GM18507 (cell line): ENCODE measurements around the gene PTPRT.
"Not testable (repeated sequence)": the region's sequence is repeated elsewhere in the genome, so short reads cannot be mapped to it uniquely, and the experiment has no call there.

Experiments
- DNase-seq: peaks from one replicate; pipeline ENCODE4 v3.0.0; 2011; ENCODE audit warnings: low read depth; ENCODE audit not compliant: insufficient read length; ENCODE audit errors: extremely low spot score
- FAIRE-seq: peaks from 2 replicates; lab custom pipeline; 2011; peaks lifted over from hg19 to GRCh38; lab: Jason Lieb, UNC

Gene PTPRT

DNA sequence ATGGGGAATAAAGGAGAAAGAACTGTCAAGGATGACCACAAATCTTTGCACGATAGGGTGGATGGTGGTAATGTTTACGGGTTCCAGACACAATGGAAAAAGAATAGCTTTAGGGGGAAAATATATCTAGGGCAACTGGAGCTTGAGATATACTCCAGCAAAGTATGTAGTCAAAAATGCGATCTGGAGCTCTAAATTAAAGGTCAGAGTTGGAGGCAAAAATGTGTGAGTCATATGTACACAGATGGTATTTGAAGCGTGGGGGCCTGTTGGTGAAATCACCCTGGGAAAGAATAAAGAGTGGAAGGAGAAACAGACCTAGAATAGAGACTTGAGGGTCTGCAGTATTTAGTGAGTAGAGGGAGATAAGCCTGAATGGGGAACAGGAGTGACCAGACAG is 937.6 kb downstream of the PTPRT start:
- DNase-seq (no peak), FAIRE-seq (no peak)

DNA sequence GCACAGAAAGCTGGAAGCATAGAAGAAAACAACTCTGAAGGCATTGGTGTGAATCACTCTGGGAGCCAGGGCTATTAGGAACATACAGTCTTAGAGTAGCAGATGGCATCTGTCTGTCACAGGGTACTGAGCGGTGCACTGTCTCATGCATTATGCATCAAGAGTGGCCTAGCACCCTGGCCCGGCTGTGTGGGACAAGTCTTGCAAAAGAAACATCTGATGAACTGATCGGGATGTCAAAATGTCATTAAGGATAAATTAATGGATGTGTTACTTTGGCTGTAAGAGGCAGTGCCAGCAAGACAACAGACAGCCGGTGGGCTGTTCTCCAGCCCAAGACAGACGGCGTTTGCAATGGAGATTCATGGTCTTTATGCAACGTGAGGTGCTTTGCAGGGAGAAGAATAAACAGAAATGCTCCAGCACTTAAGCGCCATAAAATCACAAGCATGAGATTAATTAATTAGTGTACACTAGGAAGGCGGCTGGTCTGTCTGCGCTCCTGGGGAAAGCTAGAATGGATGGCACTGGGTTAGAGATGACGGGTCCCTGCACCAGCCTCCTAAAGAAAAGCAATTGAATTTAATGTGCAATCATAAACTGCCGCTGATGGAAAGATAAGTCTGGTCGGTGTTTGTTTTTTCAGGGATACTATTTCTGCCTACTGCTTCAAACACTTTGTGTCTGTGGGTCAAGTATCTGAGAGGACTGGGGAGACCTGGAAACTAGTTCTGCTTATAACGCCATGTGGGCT is 970.9 kb downstream of the PTPRT start:
- FAIRE-seq (no peak), DNase-seq (no peak)

- no peak for DNase-seq
- no peak for FAIRE-seq
Measured at GRCh38 chr20:42214074-42214473, 975.6 kb downstream of the PTPRT start.

GRCh38 chr20:42212391-42212790 is 977.3 kb downstream of the PTPRT start:
- DNase-seq (no peak), FAIRE-seq (no peak)

DNA sequence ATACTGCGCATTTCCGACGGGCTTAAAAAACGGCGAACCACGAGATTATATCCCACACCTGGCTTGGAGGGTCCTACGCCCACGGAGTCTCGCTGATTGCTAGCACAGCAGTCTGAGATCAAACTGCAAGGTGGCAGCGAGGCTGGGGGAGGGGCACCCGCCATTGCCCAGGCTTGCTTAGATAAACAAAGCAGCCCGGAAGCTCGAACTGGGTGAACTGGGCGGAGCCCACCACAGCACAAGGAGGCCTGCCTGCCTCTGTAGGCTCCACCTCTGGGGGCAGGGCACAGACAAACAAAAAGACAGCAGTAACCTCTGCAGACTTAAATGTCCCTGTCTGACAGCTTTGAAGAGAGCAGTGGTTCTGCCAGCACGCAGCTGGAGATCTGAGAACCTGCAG is 983.1 kb downstream of the PTPRT start:
- not testable (repeated sequence) for FAIRE-seq, DNase-seq

DNA sequence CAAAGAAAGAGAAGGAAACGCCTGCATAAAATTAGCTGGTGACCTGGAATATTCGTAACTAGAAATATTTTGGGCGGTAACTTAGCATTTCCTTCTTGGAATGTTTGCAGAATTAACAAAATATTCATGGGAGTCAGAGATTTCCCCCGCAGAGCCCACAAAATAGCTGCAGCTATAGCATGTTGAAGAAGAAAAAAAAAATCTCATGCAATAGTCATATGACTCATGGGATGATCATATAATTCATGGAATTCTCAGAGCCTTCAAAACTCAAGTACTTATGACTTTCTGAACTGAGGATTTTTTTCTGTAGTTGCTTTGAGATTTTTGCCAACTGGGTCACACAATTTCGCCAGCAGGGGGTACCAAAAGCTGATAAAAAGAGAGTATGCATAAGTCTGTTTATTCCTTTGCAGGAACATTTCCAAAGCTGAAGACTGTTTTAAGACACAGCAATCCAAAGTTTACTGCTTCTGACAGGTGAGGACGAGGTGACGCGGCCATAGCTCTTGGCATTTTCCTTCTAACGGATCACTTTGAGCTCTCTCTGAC is 985.5 kb downstream of the PTPRT start:
- no peak for FAIRE-seq

GRCh38 chr20:42197599-42197998 is 992.1 kb downstream of the PTPRT start:
- DNase-seq (no peak), FAIRE-seq (no peak)

More for the DNA sequence above, 985.5 kb downstream of the PTPRT start:
- no peak for DNase-seq

DNA sequence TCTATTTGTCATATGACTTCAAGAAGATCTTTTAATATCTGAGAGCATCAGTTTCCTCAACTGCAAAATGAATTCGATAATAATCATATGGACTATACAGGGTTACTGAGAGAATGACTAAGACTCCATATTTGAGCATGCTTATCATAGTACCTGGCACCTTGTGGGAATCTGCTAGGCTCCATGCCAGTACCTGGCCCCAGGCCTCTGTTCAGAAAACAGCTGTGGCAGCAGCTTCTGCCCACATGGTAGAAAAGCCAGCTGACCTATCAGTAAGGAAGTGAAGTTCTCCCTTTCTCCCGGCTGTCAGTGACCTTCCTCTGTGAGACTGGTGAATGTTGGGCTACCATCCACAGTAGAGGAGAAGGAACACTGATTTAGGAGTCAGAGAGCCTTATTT is 996.6 kb downstream of the PTPRT start:
- no peak for FAIRE-seq
- no peak for DNase-seq

GRCh38 chr20:42192321-42192720 is 997.4 kb downstream of the PTPRT start:
- no peak for FAIRE-seq
- DNase-seq: no peak

- FAIRE-seq: no peak
Measured at GRCh38 chr20:42191140-42191860, 998.4 kb downstream of the PTPRT start.

DNA sequence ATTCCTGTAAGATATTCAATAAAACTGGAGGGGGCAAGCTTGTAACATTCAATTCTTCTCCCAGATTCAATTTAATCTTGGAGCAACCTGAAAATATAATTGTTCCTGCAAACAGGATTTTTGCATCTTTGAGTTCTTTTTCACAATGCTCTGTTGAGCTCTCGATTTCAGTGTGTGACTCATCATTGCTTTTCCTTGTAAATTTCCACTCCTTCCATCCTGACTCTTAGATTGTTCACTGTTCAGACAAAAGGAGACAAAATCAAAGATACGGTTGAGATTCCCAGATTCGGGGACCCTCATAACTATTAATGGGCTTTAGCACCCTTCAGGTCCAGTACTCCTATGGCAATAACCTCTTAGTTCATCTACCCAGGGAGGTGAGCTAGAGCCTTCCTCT is 999.6 kb downstream of the PTPRT start:
- FAIRE-seq: no peak

More at GRCh38 chr20:42191140-42191860, 998.4 kb downstream of the PTPRT start:
- no peak for DNase-seq

GRCh38 chr20:42186337-42186736 is 1003.4 kb downstream of the PTPRT start:
- FAIRE-seq: no peak
- DNase-seq: no peak

More for the DNA sequence above, 999.6 kb downstream of the PTPRT start:
- DNase-seq: no peak

DNA sequence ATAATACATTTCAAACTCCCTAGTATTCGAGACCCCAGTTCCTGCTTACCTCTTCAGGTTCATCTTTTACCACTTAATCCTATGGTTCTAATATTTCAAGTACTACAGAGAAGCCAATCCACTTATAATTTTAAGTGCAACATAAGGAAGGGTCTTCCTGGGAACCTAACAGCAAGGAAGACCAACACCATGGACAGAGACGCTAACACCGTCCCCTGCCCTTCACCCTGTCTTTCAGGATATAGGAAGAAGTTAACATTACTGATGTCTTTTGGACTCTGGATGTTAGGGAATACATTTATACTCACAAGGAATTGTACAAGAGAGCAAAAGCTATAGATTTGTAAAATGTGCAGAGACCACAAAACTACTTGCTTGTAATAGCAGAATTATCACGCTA is 1006.6 kb downstream of the PTPRT start:
- no peak for DNase-seq
- FAIRE-seq: no peak

- FAIRE-seq (no peak), DNase-seq (no peak)
Measured at GRCh38 chr20:42181064-42181463, 1008.6 kb downstream of the PTPRT start.

GRCh38 chr20:42179768-42180167 is 1009.9 kb downstream of the PTPRT start:
- FAIRE-seq: no peak
- no peak for DNase-seq

DNA sequence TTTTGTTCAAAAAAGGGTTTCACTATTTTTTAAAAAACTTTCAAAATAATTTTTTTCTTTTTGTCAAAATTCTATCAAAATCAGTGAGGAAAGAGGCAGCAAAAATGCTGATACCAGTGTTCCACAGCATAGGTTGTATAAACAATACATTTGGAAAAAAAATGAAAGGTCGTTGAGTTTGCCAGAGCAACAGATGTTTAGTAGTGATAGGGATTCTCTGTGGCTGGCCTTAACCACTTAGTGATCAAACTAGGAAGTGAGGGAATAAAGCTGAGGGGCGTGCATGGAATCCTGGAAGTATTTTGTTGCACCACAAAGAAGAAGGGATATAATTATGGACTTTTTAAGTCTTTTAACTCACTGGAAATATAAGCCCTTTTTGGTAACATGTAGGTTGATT is 1016.3 kb downstream of the PTPRT start:
- no peak for DNase-seq
- FAIRE-seq: no peak

- FAIRE-seq (no peak), DNase-seq (no peak)
Measured at GRCh38 chr20:42164121-42164890, 1025.4 kb downstream of the PTPRT start.

DNA sequence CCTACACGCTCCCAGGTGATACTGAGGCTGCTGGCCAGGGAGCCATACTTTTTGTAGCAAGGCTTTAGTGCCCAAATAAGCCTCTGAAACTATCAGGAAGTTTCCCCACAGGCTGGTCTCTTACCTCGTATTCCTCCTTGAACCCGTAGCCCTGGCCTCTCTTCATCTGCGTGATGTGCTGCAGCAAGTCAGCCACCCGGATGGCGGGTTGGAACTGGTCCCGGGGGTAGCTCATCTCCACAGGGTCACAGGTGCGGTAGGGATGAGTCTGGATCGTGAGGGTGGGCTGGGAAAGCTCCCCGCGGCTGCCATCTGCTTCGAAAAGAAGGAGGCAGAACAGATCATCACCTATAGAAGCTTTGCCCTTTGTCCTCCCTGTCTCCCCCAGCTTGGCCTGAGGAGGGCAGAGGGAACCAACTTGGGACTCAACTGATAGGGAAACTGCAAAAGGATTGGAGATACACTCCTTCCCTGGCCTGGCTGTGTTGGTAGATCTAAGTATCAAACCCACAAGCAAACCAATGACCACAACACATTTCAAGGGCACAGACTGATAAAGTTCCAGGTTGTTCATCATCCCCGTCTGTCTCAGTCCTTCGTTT is 1028.4 kb downstream of the PTPRT start:
- no peak for DNase-seq
- no peak for FAIRE-seq

GRCh38 chr20:42159808-42160207 is 1029.9 kb downstream of the PTPRT start:
- no peak for FAIRE-seq
- no peak for DNase-seq

DNA sequence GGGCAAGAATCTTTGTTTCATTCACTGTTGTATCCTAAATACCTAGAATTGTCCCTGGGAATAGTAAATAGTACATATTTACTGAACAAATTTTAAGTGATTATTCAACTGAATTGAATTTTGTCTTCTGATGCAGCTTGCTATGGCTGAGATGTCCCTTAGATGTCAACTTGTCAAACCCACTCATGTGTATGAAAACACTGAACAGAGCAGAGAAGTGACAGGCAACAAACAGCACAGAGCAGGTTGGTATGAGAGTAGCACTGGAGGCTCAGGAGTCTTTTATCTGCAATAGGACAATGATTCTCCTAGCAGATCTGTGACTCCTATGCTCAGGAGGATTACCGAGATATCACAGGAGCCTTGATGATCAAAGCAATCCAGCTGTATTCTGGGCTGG is 1031.4 kb downstream of the PTPRT start:
- FAIRE-seq (no peak), DNase-seq (no peak)
